HG03342 (cell line): Measurements from ENCODE around the gene SUCNR1.
"Not testable (repeated sequence)": the region's sequence is repeated elsewhere in the genome, so short reads cannot be mapped to it uniquely, and the experiment has no call there.

Experiments used
- ATAC-seq: cut with Tn5 transposase; IDR thresholded peaks from one replicate; pipeline ENCODE4 v1.9.1; 2021; ENCODE audit warnings: mild to moderate bottlenecking, moderate library complexity; ENCODE audit not compliant: unreplicated experiment

Gene SUCNR1

GRCh38 chr3:151873398-151873797 lies at the start of gene SUCNR1:
Gene SUCNR1 (plus strand): TSS chr3:151873643. CDS start chr3:151879893, 6,250 bp downstream.
- ATAC-seq = no peak

GRCh38 chr3:151827816-151828215 lies 45.6 kb upstream of the SUCNR1 start:
- ATAC-seq = no peak

GRCh38 chr3:151835751-151836525 lies 37.5 kb upstream of the SUCNR1 start:
- no peak for ATAC-seq

- no peak for ATAC-seq
Observed at GRCh38 chr3:151837057-151837456, 36.4 kb upstream of the SUCNR1 start.

GRCh38 chr3:151838574-151839312 lies 34.7 kb upstream of the SUCNR1 start:
- peak; percentile 90 for ATAC-seq

- ATAC-seq = no peak
Observed at GRCh38 chr3:151839313-151839631, 34.2 kb upstream of the SUCNR1 start.

- no peak for ATAC-seq
Observed at GRCh38 chr3:151841801-151842200, 31.6 kb upstream of the SUCNR1 start.

- ATAC-seq = no peak
Observed at GRCh38 chr3:151843275-151843674, 30.2 kb upstream of the SUCNR1 start.

- no peak for ATAC-seq
Observed at GRCh38 chr3:151845306-151845905, 28.0 kb upstream of the SUCNR1 start.

GRCh38 chr3:151850065-151850464 lies 23.4 kb upstream of the SUCNR1 start:
- not testable (repeated sequence) for ATAC-seq

GRCh38 chr3:151852074-151852811 lies 21.2 kb upstream of the SUCNR1 start:
- ATAC-seq = no peak

GRCh38 chr3:151856118-151856517 lies 17.3 kb upstream of the SUCNR1 start:
- ATAC-seq = no peak

GRCh38 chr3:151856641-151857040 lies 16.8 kb upstream of the SUCNR1 start:
- ATAC-seq = no peak

GRCh38 chr3:151859233-151859673 lies 14.2 kb upstream of the SUCNR1 start:
- ATAC-seq = no peak

- ATAC-seq = no peak
Observed at GRCh38 chr3:151859905-151860304, 13.5 kb upstream of the SUCNR1 start.

GRCh38 chr3:151863611-151864010 lies 9.8 kb upstream of the SUCNR1 start:
- ATAC-seq = no peak

- ATAC-seq = no peak
Observed at GRCh38 chr3:151864423-151865101, 8.9 kb upstream of the SUCNR1 start.

- ATAC-seq = no peak
Observed at GRCh38 chr3:151866711-151867410, 6.6 kb upstream of the SUCNR1 start.

- no peak for ATAC-seq
Observed at GRCh38 chr3:151867666-151868065, 5.8 kb upstream of the SUCNR1 start.

GRCh38 chr3:151869181-151869580 lies 4.3 kb upstream of the SUCNR1 start:
- no peak for ATAC-seq
